COLO668 (cell line): ENCODE data around the gene DHRS1.
A peak's percentile ranks its signal among the peaks of the same experiment; 100 is the strongest.

Experiments
- DNase-seq: peaks from one replicate; lab custom pipeline; 2025; ENCODE audit not compliant: unreplicated experiment; lab: John Stamatoyannopoulos, UW

Gene DHRS1

GRCh38 chr14:24310646-24311604 is 11.3 kb upstream of the DHRS1 start, which contains the start of gene LTB4R:
TSS of gene LTB4R (plus strand) at chr14:24311502. CDS start at chr14:24315652, 4,150 bp downstream.
- DNase-seq: peak; percentile 88

GRCh38 chr14:24310265-24310645 is 10.7 kb upstream of the DHRS1 start:
- no peak for DNase-seq

GRCh38 chr14:24309538-24310264 is 10.1 kb upstream of the DHRS1 start, which contains the start of gene LTB4R2:
TSS of gene LTB4R2 (plus strand) at chr14:24310140. CDS start at chr14:24310665, 525 bp downstream.
- DNase-seq: no peak

GRCh38 chr14:24308342-24309124 is 9.0 kb upstream of the DHRS1 start:
- DNase-seq: no peak

GRCh38 chr14:24307575-24308341 is 8.2 kb upstream of the DHRS1 start, which contains the start of gene CIDEB:
TSS of gene CIDEB (minus strand) at chr14:24307977. CDS start at chr14:24307858, 119 bp downstream.
- DNase-seq: peak; percentile 60

- no peak for DNase-seq
Measured at GRCh38 chr14:24307156-24307574, 7.6 kb upstream of the DHRS1 start.

- DNase-seq: no peak
Measured at GRCh38 chr14:24304019-24304387, 4.4 kb upstream of the DHRS1 start.

- DNase-seq: no peak
Measured at GRCh38 chr14:24300326-24300980, 873 bp upstream of the DHRS1 start.

GRCh38 chr14:24298892-24299254 is 707 bp downstream of the DHRS1 start:
- peak; percentile 26 for DNase-seq

- peak; percentile 22 for DNase-seq
Measured at GRCh38 chr14:24297190-24297964, 2.2 kb downstream of the DHRS1 start.

GRCh38 chr14:24296341-24297157 is 3.0 kb downstream of the DHRS1 start:
- peak; percentile 63 for DNase-seq

- DNase-seq: no peak
Measured at GRCh38 chr14:24293525-24293924, 6.1 kb downstream of the DHRS1 start.

- DNase-seq: no peak
Measured at GRCh38 chr14:24292118-24292807, 7.3 kb downstream of the DHRS1 start.

- no peak for DNase-seq
Measured at GRCh38 chr14:24291446-24292117, 8.0 kb downstream of the DHRS1 start.

GRCh38 chr14:24290746-24291145 is 8.8 kb downstream of the DHRS1 start:
- DNase-seq: no peak

GRCh38 chr14:24289649-24290280 is 9.8 kb downstream of the DHRS1 start:
- DNase-seq: no peak

GRCh38 chr14:24286996-24287395 is 12.6 kb downstream of the DHRS1 start:
- no peak for DNase-seq
